PC-3 (cell line): ENCODE measurements around the gene KLK5. TPM values are rescaled to one million over a fixed set of nuclear protein-coding genes. Genes with fewer than 3 reads are reported as not detected.

Experiments used
- ATAC-seq: fragments of 200-7000 bp; cut with Tn5 transposase; 2 replicates; pipeline ENCODE4 v1.9.1; 2020; ENCODE audit warnings: mild to moderate bottlenecking, moderate library complexity
- Bru-seq: library from RNA; stranded (reverse); fragments of 400-500 nt; gene quantifications from one replicate; lab custom pipeline; 2021; lab: Mats Ljungman, UMichigan
- BruChase-seq, 2 experiments: library from RNA; stranded (reverse); fragments of 400-500 nt; gene quantifications; one replicate each; lab custom pipeline; 2021; lab: Mats Ljungman, UMichigan
- BruUV-seq: library from RNA; stranded (reverse); fragments of 400-500 nt; replicated peaks from 2 replicates; lab custom pipeline; 2021; lab: Mats Ljungman, UMichigan
- CTCF ChIA-PET: fragments of 300-600 bp; sonication (Branson Sonifier 250); formaldehyde crosslinking; loops from one replicate; lab custom pipeline; 2022; ENCODE audit warnings: antibody characterized with exemption; lab: Charles Lee
- POLR2A ChIA-PET: fragments of 300-600 bp; sonication (Branson Sonifier 250); formaldehyde crosslinking; loops from one replicate; lab custom pipeline; 2022; ENCODE audit warnings: antibody characterized with exemption; ENCODE audit not compliant: unreplicated experiment; lab: Charles Lee
- DNase-seq: peaks from one replicate; pipeline ENCODE4 v3.0.0-alpha.2; 2015
- H2AFZ ChIP-seq: fragments of 300-600 bp; sonication (generic); 2 replicates; pipeline ENCODE4 v1.6.0; 2016; ENCODE audit warnings: antibody characterized with exemption, low read length
- H3F3A ChIP-seq: fragments of 300-600 bp; sonication (generic); one replicate; pipeline ENCODE4 v1.6.0; 2017; ENCODE audit warnings: antibody characterized with exemption, low read length, control low read depth, mild to moderate bottlenecking; ENCODE audit not compliant: unreplicated experiment
- H3K27ac ChIP-seq: fragments of 300-600 bp; sonication (generic); 2 replicates; pipeline ENCODE4 v1.5.1; 2016; ENCODE audit warnings: mild to moderate bottlenecking, low read length
- H3K27me3 ChIP-seq: fragments of 300-600 bp; sonication (generic); 2 replicates; pipeline ENCODE4 v1.6.1; 2016; ENCODE audit warnings: low read length, mixed read lengths
- H3K36me3 ChIP-seq: fragments of 300-600 bp; sonication (generic); 2 replicates; pipeline ENCODE4 v1.6.1; 2016; ENCODE audit warnings: low read depth, mixed run types, low read length, mixed read lengths
- H3K4me1 ChIP-seq: fragments of 300-600 bp; sonication (generic); 2 replicates; pipeline ENCODE4 v1.5.1; 2016; ENCODE audit warnings: low read length; ENCODE audit not compliant: insufficient read depth
- H3K4me2 ChIP-seq: fragments of 300-600 bp; sonication (generic); 2 replicates; pipeline ENCODE4 v1.6.0; 2016; ENCODE audit warnings: low read length
- H3K4me3 ChIP-seq: fragments of 300-600 bp; sonication (generic); 2 replicates; pipeline ENCODE4 v1.5.1; 2016; ENCODE audit warnings: mild to moderate bottlenecking, low read length, mixed read lengths
- H3K79me2 ChIP-seq: fragments of 300-600 bp; sonication (generic); 2 replicates; pipeline ENCODE4 v1.6.1; 2017; ENCODE audit warnings: low read length, mixed read lengths
- H3K9ac ChIP-seq: fragments of 300-600 bp; sonication (generic); 2 replicates; pipeline ENCODE4 v1.6.0; 2016; ENCODE audit warnings: mild to moderate bottlenecking, low read length
- H3K9me2 ChIP-seq: fragments of 300-600 bp; sonication (generic); replicated peaks from 2 replicates; pipeline ENCODE4 v1.6.1; 2016; ENCODE audit warnings: mixed run types, low read length, mixed read lengths
- H3K9me3 ChIP-seq: fragments of 300-600 bp; sonication (generic); 2 replicates; pipeline ENCODE4 v1.6.1; 2016; ENCODE audit warnings: low read length, mixed read lengths
- H4K20me1 ChIP-seq: fragments of 300-600 bp; sonication (generic); 2 replicates; pipeline ENCODE4 v1.6.1; 2016; ENCODE audit warnings: low read length, mixed read lengths
- CTCF ChIP-seq: fragments of 300-600 bp; sonication (generic); conservative IDR thresholded peaks from 2 replicates; pipeline ENCODE4 v1.5.1; 2017; ENCODE audit warnings: antibody characterized with exemption, low read depth, mild to moderate bottlenecking, low read length
- EZH2 ChIP-seq: fragments of 300-600 bp; sonication (generic); IDR thresholded peaks from one replicate; pipeline ENCODE4 v1.6.1; 2017; ENCODE audit warnings: antibody characterized with exemption, mild to moderate bottlenecking, low read length; ENCODE audit not compliant: unreplicated experiment
- EZH2phosphoT487 ChIP-seq: fragments of 300-600 bp; sonication (generic); IDR thresholded peaks from 2 replicates; pipeline ENCODE4 v1.6.1; 2018; ENCODE audit warnings: mild to moderate bottlenecking, antibody characterized with exemption, low read length, borderline replicate concordance
- intact Hi-C: fragments of 100-400 bp; cut with micrococcal nuclease; formaldehyde crosslinking; loops from 2 replicates; pipeline ENCODE4 v1.9.0; 2023
- long read RNA-seq: library from polyadenylated mRNA; unstranded; transcript quantifications from one replicate; pipeline ENCODE4 v2.0.0, GENCODE V29; 2021; ENCODE audit not compliant: unreplicated experiment
- total RNA-seq: library from RNA; depleted of rRNA; stranded (reverse); fragments of >200 nt; gene quantifications from 2 replicates; pipeline ENCODE4 v1.2.3, GENCODE V29; 2014; rRNA removed

KLK5 gene
- 58.5 and 59.0 TPM in 2 replicates for total RNA-seq
- Bru-seq, nascent RNA = percentile 30 among the genes with signal in this experiment
- percentile 30 among the genes with signal in this experiment for BruChase-seq, experiment 1, labeled RNA remaining after a 6-hour chase
- BruChase-seq, experiment 2, labeled RNA remaining after a 2-hour chase = percentile 14 among the genes with signal in this experiment
- long read RNA-seq, partial matches to known transcripts = 0 of 3 reads
- long read RNA-seq, other reads (novel, unspliced or antisense) = 1 of 3 reads

GRCh38 chr19:50952910-50953309, at the start of gene KLK5:
KLK5 (minus strand) TSS chr19:50953038; CDS start chr19:50952657, 381 bp downstream.
- intact Hi-C loops = no loop called here
- TF ChIP-seq EZH2phosphoT487 (no peak), EZH2 (no peak), CTCF (no peak)
- Histone ChIP-seq H3F3A (no peaks in the 10 kb centered on the region), H3K9me2 (no peaks in the 10 kb centered on the region), H3K4me1 (peaks cover 11% of the 10 kb centered on the region), H3K9me3 (no peaks in the 10 kb centered on the region), H3K27me3 (no peaks in the 10 kb centered on the region), H3K4me2 (peak within 1 kb of the TSS; percentile 46), H3K36me3 (no peaks in the 10 kb centered on the region), H3K27ac (no peak within 1 kb of the TSS), H3K79me2 (no peaks in the 10 kb centered on the region), H2AFZ (peak within 1 kb of the TSS; percentile 23), H4K20me1 (no peaks in the 10 kb centered on the region), H3K4me3 (peak within 1 kb of the TSS; percentile 41; the same call in 1 of the 2 replicates), H3K9ac (no peak within 1 kb of the TSS)
- peak; percentile 66 for DNase-seq
- POLR2A ChIA-PET = no interaction called here
- peak; percentile 58 for ATAC-seq
- BruUV-seq = no TSS peak
- CTCF ChIA-PET = interaction anchor here (0.6 kb wide), 2 partner anchors 60 to 704 kb away, joined by 3 to 7 read pairs; no protein-coding TSS in a partner anchor

GRCh38 chr19:51002089-51002532, 49.3 kb upstream of the KLK5 start:
- H3K9ac ChIP-seq = no peak overlapping the region
- peaks cover 11% of the 10 kb centered on the region for H3K4me1 ChIP-seq
- H3K36me3 ChIP-seq = no peaks in the 10 kb centered on the region
- peak overlapping the region; percentile 44 for H3K4me2 ChIP-seq
- DNase-seq (no peak), ATAC-seq (no peak)
- no peaks in the 10 kb centered on the region for H4K20me1 ChIP-seq
- H3K27me3 ChIP-seq = peaks cover 3% of the 10 kb centered on the region; the same call in 1 of the 2 replicates
- H3K9me2 ChIP-seq = no peaks in the 10 kb centered on the region
- no peak for TF ChIP-seq EZH2
- no peak for TF ChIP-seq CTCF
- no peak for TF ChIP-seq EZH2phosphoT487
- H3K79me2 ChIP-seq = no peaks in the 10 kb centered on the region
- POLR2A ChIA-PET = no interaction called here
- CTCF ChIA-PET = interaction anchor here (0.6 kb wide), 1 partner anchor 277 kb away, joined by 4 read pairs; no protein-coding TSS in a partner anchor
- intact Hi-C loops = no loop called here
- H2AFZ ChIP-seq = peak overlapping the region; percentile 40; the same call in 1 of the 2 replicates
- BruUV-seq = no TSS peak
- no peaks in the 10 kb centered on the region for H3K9me3 ChIP-seq
- peak overlapping the region; percentile 14; the same call in 1 of the 2 replicates for H3K4me3 ChIP-seq
- no peaks in the 10 kb centered on the region for H3F3A ChIP-seq
- H3K27ac ChIP-seq = no peak overlapping the region
